Activated CD4-positive, CD25-positive, alpha-beta regulatory T cell treated with anti-CD3 and anti-CD28 coated beads, Interleukin-2, amount 50 U/mL, for 16 hours (primary cell): ENCODE results near the gene TRIM54.

Experiments
- DNase-seq: peaks from one replicate; pipeline ENCODE4 v3.0.0-alpha.2; 2020; ENCODE audit warnings: low read depth, low spot score

Gene TRIM54, protein sequence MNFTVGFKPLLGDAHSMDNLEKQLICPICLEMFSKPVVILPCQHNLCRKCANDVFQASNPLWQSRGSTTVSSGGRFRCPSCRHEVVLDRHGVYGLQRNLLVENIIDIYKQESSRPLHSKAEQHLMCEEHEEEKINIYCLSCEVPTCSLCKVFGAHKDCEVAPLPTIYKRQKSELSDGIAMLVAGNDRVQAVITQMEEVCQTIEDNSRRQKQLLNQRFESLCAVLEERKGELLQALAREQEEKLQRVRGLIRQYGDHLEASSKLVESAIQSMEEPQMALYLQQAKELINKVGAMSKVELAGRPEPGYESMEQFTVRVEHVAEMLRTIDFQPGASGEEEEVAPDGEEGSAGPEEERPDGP

DNA sequence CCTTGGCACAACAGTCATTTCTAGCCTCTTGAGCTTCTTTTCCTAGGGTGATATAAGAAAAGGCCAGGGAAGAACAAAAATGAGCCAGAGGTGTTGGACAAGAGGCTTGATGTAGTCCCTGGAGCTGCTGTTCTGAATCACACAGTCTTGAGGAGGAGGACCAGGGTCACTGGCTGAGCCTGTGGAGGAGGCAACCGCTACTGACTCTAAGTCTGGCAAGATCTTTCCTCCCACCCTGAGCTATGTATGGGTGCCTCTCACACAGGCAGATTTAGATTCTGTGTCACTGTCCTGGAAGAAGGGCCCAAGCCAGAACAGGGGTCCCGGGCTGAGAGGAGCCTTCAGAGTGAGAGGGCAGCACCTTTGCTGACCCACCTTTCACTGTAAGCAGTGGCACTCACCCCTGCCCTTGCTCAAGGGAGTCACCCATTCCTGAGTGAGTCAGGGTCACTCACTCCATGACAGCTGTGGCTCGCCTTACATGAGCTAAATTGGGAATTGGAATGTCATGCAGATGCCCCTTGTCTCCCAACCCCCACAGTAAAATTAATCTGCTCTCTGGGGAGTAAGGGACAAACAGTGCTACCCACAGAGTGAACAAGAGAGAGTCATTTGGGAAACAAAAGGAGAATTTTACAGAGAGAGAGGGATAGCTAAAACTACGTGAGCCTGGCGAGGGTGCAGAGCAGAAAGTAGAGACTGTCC lies at the start of gene TRIM54:
TSS of gene TRIM54 (plus strand) at position 575 of the 705 bp plus-strand sequence. CDS start 303 bp downstream, outside the sequence.
- DNase-seq = no peak

DNA sequence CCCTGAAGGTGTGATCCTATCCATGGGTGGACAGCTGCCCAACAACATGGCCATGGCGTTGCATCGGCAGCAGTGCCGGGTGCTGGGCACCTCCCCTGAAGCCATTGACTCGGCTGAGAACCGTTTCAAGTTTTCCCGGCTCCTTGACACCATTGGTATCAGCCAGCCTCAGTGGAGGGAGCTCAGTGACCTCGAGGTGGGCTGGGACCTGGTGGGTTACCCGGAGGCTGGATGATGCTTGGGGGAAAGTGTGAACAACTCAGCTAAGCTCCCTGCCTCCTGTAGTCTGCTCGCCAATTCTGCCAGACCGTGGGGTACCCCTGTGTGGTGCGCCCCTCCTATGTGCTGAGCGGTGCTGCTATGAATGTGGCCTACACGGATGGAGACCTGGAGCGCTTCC lies 48.9 kb upstream of the TRIM54 start:
- DNase-seq = no peak

DNA sequence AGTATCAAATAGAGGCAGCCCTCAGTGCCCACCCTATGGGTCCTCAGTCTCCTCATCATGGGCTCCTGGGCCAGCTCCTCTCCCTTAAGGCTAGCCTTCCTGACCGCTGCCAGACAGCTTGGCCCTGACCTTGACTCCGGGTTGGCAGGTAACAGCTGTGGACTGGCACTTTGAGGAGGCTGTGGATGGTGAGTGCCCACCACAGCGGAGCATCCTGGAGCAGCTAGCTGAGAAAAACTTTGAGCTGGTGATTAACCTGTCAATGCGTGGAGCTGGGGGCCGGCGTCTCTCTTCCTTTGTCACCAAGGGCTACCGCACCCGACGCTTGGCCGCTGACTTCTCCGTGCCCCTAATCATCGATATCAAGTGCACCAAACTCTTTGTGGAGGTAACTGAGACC lies 46.1 kb upstream of the TRIM54 start:
- DNase-seq = no peak

DNA sequence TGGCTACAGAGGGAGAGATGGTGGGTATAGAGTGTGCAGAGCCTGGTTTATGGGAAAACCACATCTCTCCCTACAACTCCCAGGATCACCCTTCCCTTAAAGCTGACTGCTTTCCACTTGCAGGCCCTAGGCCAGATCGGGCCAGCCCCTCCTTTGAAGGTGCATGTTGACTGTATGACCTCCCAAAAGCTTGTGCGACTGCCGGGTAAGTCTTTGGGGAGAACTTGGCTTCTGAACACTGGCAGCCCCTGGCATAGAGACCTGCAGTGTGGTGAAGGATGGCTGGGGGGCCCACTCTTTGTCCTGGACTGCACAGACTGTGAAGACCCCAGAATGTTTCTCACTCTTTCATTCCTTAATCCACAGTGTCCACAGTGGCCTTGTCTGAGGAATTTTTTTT lies 45.6 kb upstream of the TRIM54 start:
- DNase-seq = no peak

DNA sequence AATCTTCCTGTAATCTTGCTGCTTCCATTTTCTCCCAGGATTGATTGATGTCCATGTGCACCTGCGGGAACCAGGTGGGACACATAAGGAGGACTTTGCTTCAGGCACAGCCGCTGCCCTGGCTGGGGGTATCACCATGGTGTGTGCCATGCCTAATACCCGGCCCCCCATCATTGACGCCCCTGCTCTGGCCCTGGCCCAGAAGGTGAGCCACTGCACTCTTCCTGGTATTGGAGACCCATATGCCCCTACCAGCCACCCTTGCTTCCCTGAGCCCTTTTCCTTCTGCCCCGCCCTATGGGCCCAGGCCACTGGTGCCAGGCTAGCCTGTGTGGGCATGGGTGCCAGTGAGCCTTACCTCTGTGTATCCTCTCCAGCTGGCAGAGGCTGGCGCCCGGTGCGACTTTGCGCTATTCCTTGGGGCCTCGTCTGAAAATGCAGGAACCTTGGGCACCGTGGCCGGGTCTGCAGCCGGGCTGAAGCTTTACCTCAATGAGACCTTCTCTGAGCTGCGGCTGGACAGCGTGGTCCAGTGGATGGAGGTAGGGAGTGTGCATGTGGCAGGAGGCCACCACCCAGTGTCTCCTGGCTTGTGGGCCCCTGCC lies 44.8 kb upstream of the TRIM54 start:
- no peak for DNase-seq

DNA sequence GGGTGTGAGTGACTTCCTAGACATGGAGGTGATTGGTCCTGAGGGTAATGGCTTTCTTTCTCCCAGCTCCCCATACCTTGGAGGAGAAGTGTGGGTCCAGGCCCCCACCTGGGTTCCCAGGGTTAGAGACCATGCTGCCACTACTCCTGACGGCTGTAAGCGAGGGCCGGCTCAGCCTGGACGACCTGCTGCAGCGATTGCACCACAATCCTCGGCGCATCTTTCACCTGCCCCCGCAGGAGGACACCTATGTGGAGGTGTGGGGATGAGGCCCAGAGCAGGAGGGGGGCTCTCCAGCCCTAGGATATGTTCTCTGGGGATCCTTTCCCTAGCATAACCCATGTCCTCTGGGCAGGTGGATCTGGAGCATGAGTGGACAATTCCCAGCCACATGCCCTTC lies 43.3 kb upstream of the TRIM54 start:
- no peak for DNase-seq

DNA sequence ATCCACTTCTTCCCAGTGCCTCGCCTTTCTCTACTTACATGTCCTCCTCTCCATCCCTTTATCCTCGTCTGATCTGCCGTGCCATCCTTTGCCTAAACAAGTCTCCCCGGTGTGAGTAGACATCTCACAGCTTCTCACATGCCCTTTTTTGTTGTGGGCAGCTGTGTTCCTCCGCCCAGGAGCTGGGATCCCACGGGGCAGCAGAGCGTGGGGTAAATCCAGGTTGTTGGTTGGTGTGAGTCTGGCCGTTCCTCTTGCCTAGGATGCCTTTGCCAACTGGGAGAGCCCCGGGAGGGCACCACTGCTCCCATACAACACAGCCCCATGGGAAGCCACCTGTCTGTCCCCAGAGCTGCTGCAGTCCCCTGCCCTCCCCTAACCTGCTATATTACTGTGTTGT lies 41.8 kb upstream of the TRIM54 start:
- DNase-seq = no peak

DNA sequence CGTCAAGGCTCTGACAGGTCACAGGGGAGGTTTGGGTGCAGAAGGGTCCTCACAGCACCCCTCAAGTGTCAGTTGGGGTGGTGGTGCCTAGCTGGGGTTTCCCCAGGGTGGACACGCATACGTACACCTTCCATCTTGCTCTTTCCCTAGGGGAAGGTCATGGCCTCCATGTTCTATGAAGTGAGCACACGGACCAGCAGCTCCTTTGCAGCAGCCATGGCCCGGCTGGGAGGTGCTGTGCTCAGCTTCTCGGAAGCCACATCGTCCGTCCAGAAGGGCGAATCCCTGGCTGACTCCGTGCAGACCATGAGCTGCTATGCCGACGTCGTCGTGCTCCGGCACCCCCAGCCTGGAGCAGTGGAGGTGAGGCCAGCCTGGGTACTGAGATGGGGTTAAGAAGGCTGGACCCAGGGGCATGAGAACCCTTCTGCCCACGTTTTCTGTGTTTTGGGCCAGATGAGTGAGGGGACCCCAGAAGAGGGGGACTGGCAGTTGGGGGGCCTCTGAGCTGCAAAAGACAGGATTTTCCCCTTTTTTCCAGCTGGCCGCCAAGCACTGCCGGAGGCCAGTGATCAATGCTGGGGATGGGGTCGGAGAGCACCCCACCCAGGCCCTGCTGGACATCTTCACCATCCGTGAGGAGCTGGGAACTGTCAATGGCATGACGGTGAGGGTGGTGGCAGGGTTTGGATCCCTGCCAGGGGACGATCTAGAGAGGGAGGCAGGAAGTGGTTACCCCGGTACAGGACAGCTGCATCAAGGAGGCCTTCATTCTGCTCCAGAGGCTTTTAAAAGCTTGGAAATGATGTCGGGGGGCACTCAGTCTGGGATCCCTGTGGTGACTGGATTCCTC lies 40.2 kb upstream of the TRIM54 start:
- DNase-seq = no peak

DNA sequence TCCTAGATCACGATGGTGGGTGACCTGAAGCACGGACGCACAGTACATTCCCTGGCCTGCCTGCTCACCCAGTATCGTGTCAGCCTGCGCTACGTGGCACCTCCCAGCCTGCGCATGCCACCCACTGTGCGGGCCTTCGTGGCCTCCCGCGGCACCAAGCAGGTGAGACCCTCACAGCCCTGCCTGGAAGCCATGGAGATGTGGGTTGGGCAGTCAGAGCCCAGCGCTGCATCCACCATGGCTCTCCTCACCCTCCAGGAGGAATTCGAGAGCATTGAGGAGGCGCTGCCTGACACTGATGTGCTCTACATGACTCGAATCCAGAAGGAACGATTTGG lies 39.6 kb upstream of the TRIM54 start:
- no peak for DNase-seq

DNA sequence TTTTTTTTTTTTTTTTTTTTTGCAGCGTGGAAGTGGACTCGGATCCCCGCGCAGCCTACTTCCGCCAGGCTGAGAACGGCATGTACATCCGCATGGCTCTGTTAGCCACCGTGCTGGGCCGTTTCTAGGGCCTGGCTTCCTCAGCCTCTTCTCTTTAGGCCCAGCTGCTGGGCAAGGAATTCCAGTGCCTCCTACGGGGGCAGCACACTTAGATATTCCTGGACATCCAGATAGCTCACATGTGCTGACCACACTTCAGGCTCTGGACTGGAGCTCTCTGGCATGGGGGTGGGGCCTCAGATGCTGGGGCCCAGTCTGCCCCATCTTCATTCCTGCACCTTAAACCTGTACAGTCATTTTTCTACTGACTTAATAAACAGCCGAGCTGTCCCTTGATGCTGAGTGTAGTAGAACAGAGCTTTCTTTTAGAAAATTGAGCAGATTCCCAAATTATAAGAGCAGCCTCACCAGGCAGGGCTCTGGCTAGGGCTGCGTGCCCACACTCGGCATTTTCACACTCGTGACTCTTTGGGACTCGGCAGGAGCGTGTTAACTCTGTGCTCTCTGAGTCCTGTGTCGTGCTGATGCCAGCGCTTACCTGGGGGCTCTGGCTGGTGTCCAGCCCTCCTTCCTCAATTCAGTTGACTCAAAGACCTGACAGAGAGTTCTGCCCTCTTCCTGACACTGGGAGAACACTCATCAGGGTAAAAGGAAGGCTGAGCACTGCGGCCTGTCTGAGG lies 38.7 kb upstream of the TRIM54 start:
- no peak for DNase-seq

DNA sequence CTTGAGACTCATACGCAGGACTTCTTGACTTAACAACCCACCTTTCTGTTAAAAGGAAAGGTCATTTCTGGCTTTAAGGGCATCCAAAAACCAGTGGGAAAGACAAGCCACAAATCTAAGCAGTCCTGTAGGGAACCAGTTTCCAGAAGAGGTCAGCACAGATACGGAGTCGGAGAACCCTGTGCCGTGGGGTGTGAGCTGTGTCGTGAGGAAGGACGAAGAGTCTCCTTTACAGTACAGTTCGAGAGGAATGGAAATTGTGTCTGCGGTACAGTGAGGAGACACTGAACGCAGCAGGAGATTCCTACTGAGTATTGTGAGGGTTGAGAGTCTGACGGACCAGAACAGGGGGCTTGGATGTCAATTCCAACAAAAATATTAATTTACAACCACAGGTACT lies 37.1 kb upstream of the TRIM54 start:
- DNase-seq = no peak

DNA sequence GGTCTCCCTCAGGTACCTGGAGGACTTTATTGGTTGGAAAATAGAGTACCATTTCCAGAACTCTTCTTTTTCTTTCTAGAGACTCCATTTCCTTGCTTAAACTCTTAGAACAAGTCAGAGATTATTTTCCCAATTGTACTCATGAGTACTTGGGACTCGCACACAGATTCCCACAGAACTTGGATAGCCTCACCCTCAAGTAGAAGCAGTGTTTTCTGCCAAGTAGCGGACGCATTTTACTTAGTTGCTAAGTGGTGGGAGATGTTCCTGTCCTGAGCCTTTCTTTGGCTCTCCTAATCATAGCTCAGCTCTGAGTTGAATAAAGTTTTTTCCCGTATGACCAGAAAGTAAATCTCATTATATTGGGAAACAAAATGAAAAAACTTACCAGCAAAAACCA lies 36.6 kb upstream of the TRIM54 start:
- no peak for DNase-seq

DNA sequence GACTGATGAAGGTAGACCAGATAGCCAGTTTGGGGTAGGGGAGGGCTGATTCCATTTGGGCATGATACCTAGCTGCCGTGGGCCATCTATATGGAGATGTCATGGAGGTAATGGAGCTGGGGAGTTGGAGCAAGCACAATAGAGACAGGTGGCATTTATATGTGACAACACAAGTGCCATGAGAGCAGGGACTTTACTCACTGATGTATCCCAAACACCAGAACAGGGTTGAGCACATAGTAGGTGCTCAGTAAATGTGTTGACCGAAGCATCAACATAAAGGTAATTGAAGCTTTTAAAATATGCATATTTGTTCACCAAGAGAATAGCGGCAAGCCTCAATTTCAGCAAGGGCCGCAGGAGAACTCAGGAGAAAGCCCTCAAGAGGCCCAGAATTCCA lies 34.3 kb upstream of the TRIM54 start:
- no peak for DNase-seq

DNA sequence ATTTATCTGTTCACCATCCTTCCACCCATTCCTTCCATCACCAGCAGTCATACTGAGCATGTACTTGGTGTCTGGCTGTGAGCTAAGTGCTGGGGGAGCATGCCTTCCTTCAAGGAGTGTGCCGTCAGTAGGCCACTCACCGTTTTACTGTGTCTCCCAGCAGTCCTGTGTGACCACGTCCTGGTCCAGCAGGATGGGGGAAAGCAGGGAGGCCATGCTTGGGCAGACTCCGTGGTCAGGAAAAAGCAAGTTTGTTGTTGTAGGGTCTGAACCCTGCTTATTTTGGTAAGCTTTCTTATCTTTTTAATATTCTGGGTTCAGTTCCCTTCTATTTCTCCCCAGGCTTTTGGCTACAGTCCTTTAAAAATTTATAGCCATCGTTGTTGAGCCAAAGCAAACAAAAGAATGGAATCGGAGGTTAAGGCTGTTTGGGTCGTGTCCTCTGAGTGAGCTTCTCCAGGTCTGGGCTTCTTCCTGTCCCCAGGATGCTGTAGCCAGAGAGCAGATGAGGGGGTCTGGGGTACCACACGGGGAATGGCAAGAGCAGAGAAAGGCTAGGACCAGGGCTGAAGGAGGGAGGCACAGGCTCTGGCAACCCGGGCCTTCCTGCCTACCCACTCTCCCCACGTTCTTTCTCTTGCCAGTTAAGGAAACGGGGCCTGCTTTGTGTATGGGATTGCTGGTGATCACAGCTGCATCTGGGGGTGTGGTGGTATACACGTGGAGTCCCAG lies 32.9 kb upstream of the TRIM54 start:
- no peak for DNase-seq

DNA sequence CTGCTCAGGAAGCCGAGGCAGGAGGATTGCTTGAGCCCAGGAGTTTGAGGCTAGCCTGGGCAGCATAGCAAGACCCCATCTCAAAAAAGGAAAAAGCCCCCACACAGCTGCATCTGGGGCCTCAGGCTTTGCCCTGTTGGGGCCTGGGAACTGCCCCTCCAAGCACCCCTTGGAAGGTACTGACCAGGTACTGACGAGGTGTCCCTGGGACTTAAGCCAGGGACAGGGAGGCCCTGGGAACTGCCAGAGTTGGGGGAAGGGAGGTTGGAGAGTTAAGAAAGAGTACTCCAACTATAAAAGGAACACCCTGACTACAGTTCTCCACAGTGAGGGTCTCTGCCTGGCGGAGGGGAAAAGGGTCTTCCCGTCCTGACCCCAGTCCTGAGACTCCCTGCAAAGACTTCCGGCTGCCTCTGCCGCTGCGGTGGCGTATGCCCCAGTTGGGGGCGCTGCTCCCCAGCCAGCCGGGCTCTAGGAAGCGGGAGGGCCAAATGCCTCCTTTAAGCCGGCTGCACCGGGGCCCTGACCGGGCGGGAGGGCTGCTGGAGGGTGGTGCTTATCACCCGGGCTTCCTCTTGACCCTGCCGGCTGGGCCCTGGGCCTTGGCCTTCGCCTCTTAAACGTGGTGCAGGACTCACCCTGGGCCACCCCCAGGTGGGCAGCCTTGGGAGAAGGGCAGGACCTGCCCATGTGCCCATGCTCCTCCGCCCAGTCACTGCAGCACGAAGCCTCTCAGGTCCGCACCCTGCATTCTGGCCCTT lies 32.2 kb upstream of the TRIM54 start:
- DNase-seq = no peak

DNA sequence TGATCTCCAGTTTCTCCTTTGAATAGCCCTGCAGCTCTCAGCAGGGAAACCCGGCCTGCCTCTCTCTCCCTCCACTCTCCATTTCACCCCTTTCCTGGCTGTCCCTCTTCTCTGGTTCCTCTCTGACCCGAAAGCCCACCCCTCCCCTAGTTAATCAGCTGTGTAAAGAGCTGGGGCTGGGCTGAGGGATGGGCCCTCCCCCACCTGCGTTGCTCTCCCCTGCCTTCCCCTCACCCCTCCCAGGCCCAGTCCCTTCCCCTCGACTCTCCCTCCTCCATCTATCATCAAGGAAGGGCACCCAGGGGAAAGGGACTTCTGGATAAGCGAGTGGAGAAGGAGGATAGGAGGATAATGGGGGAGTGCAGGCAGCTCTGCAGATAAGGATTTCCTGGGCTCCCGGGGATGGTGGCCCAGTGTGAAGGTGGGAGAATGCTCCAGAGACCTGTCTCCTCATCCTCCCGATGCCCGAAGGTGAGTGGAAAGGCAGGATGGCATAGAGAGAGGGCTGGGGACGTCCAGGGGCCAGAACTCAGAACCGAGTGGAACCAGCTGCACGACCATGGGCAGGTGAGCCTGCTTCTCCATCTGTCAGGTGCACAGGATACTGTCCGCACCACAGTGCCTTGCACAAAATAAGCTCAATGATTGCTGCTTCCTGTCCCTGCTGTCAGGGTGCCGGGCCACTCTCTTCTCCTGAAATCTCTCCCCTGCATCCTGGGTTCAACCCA lies 31.4 kb upstream of the TRIM54 start:
- no peak for DNase-seq

DNA sequence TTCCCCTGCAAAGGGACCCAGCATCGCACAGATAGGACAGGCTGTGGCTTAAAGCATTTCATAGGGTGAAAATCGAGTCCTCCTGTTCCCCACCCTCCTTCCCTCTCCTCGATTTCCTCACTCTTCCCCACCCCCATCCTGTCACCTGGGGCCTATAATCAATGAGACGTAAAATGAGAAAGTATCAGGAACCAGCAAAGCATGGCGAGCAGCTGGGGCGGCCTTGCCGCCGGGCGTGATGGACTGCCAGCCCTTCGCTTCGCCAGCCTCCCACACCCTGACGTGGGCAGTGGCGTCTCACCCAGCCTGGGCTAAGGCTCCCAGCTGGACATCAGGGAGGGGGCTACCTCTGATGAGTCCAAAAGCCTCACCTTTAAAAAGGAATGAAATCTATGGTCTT lies 30.5 kb upstream of the TRIM54 start:
- DNase-seq = no peak

DNA sequence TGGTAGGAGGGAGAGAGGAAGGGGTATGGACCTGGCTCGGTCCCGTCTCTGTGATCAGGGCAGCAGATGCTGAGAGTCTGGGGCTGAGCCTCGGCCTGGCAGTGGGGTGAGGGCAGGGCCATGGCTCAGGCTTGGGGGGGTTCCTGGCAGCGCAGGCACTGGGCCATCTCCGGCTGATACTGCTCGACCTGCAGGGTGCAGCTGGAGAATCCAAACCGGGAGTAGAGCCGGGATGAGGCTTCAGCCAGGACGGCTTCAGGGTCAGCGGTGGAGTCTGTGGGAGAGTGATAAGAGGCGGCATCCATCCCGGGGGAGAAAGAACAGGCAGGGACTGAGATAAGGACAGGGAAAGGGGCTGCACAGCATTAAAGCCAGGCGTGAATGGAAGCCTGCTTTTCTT lies 27.0 kb upstream of the TRIM54 start:
- DNase-seq = no peak

DNA sequence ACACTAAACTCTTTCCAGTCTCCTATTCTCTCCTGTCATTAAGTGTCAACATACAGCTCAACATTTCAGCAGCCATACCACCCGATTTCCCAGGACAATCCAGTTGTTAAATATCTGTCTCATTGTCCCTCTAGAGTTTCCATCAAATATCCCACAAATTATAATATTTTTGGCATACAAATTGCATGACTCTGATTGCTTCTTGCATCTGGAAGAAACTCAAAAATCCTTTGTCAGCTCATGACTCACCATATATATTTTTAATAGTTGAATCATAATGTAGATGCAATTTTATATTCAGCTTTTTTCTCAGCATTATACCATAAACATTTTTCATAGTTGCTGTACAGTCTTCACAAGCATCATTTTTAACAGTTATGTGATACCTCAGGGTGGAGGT lies 26.6 kb upstream of the TRIM54 start:
- DNase-seq = no peak
